MM.1S (cell line): Measurements from ENCODE around the gene ERGIC3.

Source experiments
- DNase-seq: peaks from one replicate; pipeline ENCODE4 v3.0.0-alpha.2; 2015
- H2AFZ ChIP-seq: fragments of 300-600 bp; sonication (generic); 2 replicates; pipeline ENCODE4 v1.6.0; 2016; ENCODE audit warnings: antibody characterized with exemption, low read length
- H3F3A ChIP-seq: fragments of 300-600 bp; sonication (generic); 2 replicates; pipeline ENCODE4 v1.6.1; 2016; ENCODE audit warnings: mild to moderate bottlenecking, antibody characterized with exemption, low read length, moderate library complexity, mixed read lengths; ENCODE audit not compliant: insufficient read depth
- H3K27ac ChIP-seq: fragments of 300-600 bp; sonication (generic); 2 replicates; pipeline ENCODE4 v1.5.1; 2016; ENCODE audit warnings: mild to moderate bottlenecking, low read length
- H3K27me3 ChIP-seq: fragments of 300-600 bp; sonication (generic); replicated peaks from 2 replicates; pipeline ENCODE4 v1.6.0; 2016; ENCODE audit warnings: low read length; ENCODE audit not compliant: insufficient read depth
- H3K36me3 ChIP-seq: fragments of 300-600 bp; sonication (generic); replicated peaks from 2 replicates; pipeline ENCODE4 v1.6.1; 2016; ENCODE audit warnings: mild to moderate bottlenecking, low read length, mixed read lengths; ENCODE audit not compliant: insufficient read depth
- H3K4me1 ChIP-seq: fragments of 300-600 bp; sonication (generic); 2 replicates; pipeline ENCODE4 v1.6.1; 2016; ENCODE audit warnings: low read length, mixed read lengths
- H3K4me2 ChIP-seq: fragments of 300-600 bp; sonication (generic); 2 replicates; pipeline ENCODE4 v1.6.0; 2016; ENCODE audit warnings: low read depth, low read length
- H3K4me3 ChIP-seq: fragments of 300-600 bp; sonication (generic); 2 replicates; pipeline ENCODE4 v1.5.1; 2016; ENCODE audit warnings: low read length, mixed read lengths
- H3K79me2 ChIP-seq: fragments of 300-600 bp; sonication (generic); 2 replicates; pipeline ENCODE4 v1.6.1; 2016; ENCODE audit warnings: mixed run types, low read length, mixed read lengths
- H3K9ac ChIP-seq: fragments of 300-600 bp; sonication (generic); 2 replicates; pipeline ENCODE4 v1.6.1; 2016; ENCODE audit warnings: low read length, mixed read lengths
- H3K9me2 ChIP-seq: fragments of 300-600 bp; sonication (generic); replicated peaks from 2 replicates; pipeline ENCODE4 v1.6.1; 2016; ENCODE audit warnings: mild to moderate bottlenecking, low read length, mixed read lengths; ENCODE audit not compliant: insufficient read depth
- H3K9me3 ChIP-seq: fragments of 300-600 bp; sonication (generic); replicated peaks from 2 replicates; pipeline ENCODE4 v1.6.1; 2016; ENCODE audit warnings: mild to moderate bottlenecking, low read length, mixed read lengths; ENCODE audit not compliant: insufficient read depth
- H4K20me1 ChIP-seq: fragments of 300-600 bp; sonication (generic); 2 replicates; pipeline ENCODE4 v1.6.1; 2016; ENCODE audit warnings: mild to moderate bottlenecking, low read length, moderate library complexity, mixed read lengths; ENCODE audit not compliant: insufficient read depth
- CTCF ChIP-seq: fragments of 300-600 bp; sonication (generic); IDR thresholded peaks from 2 replicates; pipeline ENCODE4 v1.5.1; 2016; ENCODE audit warnings: antibody characterized with exemption, low read length, mixed read lengths
- EZH2 ChIP-seq: fragments of 300-600 bp; sonication (generic); optimal IDR thresholded peaks from 2 replicates; pipeline ENCODE3; 2017; ENCODE audit warnings: low read depth, mild to moderate bottlenecking, antibody characterized with exemption, low read length, mixed read lengths
- EZH2phosphoT487 ChIP-seq: fragments of 300-600 bp; sonication (generic); IDR thresholded peaks from 2 replicates; pipeline ENCODE4 v1.6.1; 2018; ENCODE audit warnings: antibody characterized with exemption, low read length

Gene ERGIC3

GRCh38 chr20:35497320-35497719, 44.6 kb upstream of the ERGIC3 start:
- no peaks in the 10 kb centered on the region; the same call in 1 of the 2 replicates for H3K36me3 ChIP-seq
- H3K9ac ChIP-seq, result no peak overlapping the region

DNA sequence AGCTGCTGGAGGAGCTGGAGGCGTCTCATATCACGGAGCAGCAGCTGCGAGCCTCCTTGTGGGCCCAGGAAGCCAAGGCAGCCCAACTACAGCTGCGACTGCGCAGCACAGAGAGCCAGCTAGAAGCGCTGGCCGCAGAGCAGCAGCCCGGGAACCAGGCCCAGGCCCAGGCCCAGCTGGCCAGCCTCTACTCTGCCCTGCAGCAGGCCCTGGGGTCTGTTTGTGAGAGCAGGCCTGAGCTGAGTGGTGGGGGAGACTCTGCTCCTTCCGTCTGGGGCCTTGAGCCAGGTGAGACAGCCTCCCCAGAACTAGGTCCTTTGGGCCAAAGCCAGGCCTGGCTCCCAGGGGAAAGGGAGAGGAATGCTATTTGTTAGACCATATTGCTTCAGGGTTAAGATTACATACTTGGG, 44.1 kb upstream of the ERGIC3 start:
- Histone ChIP-seq H3K9ac (no peak overlapping the region), H3K79me2 (no peaks in the 10 kb centered on the region), H3K27ac (no peak overlapping the region), H3K9me2 (no peaks in the 10 kb centered on the region), H3K27me3 (no peaks in the 10 kb centered on the region), H3K4me1 (peaks cover 12% of the 10 kb centered on the region), H3K36me3 (no peaks in the 10 kb centered on the region; the same call in 1 of the 2 replicates), H2AFZ (no peak overlapping the region), H3K9me3 (no peaks in the 10 kb centered on the region), H3K4me3 (no peak overlapping the region), H4K20me1 (no peaks in the 10 kb centered on the region), H3K4me2 (no peak overlapping the region), H3F3A (peaks cover 13% of the 10 kb centered on the region; the same call in 1 of the 2 replicates)
- TF ChIP-seq EZH2phosphoT487 (no peak), CTCF (no peak), EZH2 (no peak)
- no peak for DNase-seq

More at GRCh38 chr20:35497320-35497719, 44.6 kb upstream of the ERGIC3 start:
- no peak for TF ChIP-seq EZH2phosphoT487
- no peak for TF ChIP-seq EZH2
- TF ChIP-seq CTCF, result no peak
- Histone ChIP-seq H4K20me1 (no peaks in the 10 kb centered on the region), H3K27me3 (no peaks in the 10 kb centered on the region), H3K9me2 (no peaks in the 10 kb centered on the region), H3K79me2 (no peaks in the 10 kb centered on the region), H3K4me2 (no peak overlapping the region), H3K4me3 (no peak overlapping the region), H3K27ac (no peak overlapping the region), H3K4me1 (peaks cover 9% of the 10 kb centered on the region), H2AFZ (no peak overlapping the region), H3K9me3 (no peaks in the 10 kb centered on the region), H3F3A (peaks cover 9% of the 10 kb centered on the region; the same call in 1 of the 2 replicates)
- DNase-seq, result no peak

DNA sequence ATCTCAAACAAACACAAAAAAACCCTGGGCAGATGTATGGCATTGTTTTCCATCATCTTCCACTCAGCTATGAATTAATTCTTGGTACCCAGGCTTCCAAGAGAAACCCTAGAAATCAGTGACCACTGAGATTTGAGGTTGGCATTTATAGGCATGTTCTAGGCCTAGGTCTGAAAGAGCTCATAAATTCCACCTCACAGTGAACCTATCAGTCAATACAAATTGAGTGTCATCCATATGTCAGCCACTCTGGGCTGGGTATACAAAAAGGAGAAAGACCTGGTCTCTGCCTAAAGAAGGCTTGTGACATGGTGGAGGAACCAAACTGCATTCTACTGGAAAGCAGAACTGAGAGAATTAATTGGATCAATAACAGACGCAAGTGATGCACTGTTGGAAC, 42.6 kb upstream of the ERGIC3 start:
- Histone ChIP-seq H3K4me2 (no peak overlapping the region), H4K20me1 (no peaks in the 10 kb centered on the region), H3K9ac (no peak overlapping the region), H3K36me3 (no peaks in the 10 kb centered on the region; the same call in 1 of the 2 replicates), H3K4me3 (no peak overlapping the region), H3F3A (peaks cover 15% of the 10 kb centered on the region; the same call in 1 of the 2 replicates), H3K4me1 (peaks cover 17% of the 10 kb centered on the region), H3K27ac (no peak overlapping the region), H3K9me2 (no peaks in the 10 kb centered on the region), H2AFZ (no peak overlapping the region), H3K27me3 (no peaks in the 10 kb centered on the region), H3K79me2 (no peaks in the 10 kb centered on the region), H3K9me3 (no peaks in the 10 kb centered on the region)
- no peak for DNase-seq
- TF ChIP-seq EZH2phosphoT487, result no peak
- no peak for TF ChIP-seq EZH2
- no peak for TF ChIP-seq CTCF
